Cardiac fibroblast (primary cell): ENCODE data around the gene PACSIN2.
"Not testable (repeated sequence)": the region's sequence is repeated elsewhere in the genome, so short reads cannot be mapped to it uniquely, and the experiment has no call there.

ENCODE experiments used
- DNase-seq, 2 donors: peaks; one replicate each; pipeline versions ENCODE4 v3.0.0 to v3.0.0-alpha.2; 2010; ENCODE audit warnings: low read depth in 2 of 2
- H3K4me3 ChIP-seq, 2 donors: replicated peaks in 1 of 2; 1 replicate in 1 of 2; 2 replicates in 1 of 2; pipeline ENCODE4 v1.5.1; 2011; ENCODE audit warnings: low read depth in 2 of 2, low read length in 2 of 2, mild to moderate bottlenecking in 2 of 2, moderate library complexity in 1 of 2
- TF ChIP-seq, protein P1 (sequence below): IDR thresholded peaks from one replicate; pipeline ENCODE4 v1.5.1; 2011; ENCODE audit warnings: low read depth, mild to moderate bottlenecking, low read length, inconsistent platforms

Gene PACSIN2

DNA sequence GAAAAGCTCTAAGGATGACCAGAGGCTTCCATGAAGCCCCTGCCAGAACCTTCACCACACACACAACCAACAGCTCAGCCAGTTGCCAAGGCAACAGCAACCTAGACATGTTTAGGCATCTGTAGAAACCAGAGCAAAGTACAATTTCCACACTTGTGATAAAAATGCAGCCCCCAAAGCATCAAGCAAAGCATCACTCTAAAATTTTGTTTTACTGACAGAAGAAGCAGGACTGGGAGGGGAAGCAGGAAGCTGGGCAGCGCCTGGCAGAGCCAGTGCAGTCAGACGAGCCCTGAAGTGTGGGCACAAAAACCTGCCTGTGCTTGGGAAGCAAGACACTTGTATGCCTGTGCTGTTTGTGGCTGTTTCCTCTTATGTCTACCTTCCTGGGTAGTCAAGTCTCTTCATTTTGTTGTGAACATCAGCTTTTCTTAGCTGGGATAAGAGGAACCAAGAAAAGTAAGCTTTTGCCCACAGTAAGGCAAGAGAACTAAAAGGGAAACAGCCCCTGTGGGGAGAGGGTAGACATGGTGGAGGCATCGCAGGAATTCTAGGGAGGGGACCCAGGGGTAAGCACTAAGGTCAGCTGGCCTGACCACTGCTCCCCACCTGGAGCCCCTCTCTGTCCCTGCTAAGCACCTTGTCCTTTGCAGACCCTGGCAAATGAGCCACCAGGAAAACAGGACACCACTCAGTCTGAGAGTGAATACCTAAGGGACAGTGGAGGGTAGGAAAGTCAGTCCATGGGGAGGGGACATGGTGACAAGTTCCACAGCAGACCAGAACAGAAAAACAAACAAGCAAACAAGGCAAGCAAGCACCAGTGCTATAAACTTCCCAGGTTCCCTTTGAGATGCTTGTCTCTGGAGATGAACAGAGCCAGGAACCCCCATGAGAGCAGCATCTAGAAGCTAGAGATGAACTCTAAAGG, 13.4 kb downstream of the PACSIN2 start:
- H3K4me3 ChIP-seq: no peak overlapping the region
- TF ChIP-seq, protein P1, sequence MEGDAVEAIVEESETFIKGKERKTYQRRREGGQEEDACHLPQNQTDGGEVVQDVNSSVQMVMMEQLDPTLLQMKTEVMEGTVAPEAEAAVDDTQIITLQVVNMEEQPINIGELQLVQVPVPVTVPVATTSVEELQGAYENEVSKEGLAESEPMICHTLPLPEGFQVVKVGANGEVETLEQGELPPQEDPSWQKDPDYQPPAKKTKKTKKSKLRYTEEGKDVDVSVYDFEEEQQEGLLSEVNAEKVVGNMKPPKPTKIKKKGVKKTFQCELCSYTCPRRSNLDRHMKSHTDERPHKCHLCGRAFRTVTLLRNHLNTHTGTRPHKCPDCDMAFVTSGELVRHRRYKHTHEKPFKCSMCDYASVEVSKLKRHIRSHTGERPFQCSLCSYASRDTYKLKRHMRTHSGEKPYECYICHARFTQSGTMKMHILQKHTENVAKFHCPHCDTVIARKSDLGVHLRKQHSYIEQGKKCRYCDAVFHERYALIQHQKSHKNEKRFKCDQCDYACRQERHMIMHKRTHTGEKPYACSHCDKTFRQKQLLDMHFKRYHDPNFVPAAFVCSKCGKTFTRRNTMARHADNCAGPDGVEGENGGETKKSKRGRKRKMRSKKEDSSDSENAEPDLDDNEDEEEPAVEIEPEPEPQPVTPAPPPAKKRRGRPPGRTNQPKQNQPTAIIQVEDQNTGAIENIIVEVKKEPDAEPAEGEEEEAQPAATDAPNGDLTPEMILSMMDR: no peak
- peak; percentile 37 to 73 for DNase-seq

DNA sequence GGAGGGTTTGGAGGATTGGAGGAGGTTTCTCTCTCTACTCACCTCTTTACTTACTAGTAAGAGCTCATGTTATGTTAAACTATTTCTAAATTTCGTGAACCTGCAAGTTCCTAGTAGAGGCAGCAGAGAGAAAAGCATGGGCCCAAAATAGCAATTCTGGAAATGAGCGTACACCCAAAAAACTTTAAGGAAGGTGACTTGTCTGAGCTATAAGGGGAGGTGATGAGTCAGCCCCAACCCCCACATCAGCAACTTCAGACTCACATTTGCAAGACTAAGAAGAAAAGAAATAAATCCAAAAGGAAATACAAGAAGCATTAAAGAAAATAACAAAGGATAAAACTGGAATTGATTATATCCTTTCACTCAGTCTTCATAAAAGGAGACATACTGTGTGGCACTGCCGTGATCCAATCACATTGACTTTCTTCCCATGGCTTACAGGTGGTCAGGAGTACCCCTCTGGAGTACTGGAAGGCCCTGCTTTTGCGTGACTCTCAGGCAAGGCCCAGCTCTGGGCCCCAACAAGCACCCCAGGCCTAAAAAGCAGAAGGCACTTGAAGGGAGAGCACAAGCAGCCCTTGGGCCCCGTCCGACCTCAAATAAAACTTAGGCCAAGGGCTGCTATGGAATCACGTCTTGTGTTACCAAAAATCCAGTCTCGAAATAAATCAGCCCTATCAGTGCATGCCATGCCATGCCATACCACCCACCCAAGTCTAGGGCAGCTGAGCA, 14.3 kb downstream of the PACSIN2 start:
- TF ChIP-seq, protein P1: no peak
- DNase-seq: peak; percentile 34 to 63
- H3K4me3 ChIP-seq: no peak overlapping the region

DNA sequence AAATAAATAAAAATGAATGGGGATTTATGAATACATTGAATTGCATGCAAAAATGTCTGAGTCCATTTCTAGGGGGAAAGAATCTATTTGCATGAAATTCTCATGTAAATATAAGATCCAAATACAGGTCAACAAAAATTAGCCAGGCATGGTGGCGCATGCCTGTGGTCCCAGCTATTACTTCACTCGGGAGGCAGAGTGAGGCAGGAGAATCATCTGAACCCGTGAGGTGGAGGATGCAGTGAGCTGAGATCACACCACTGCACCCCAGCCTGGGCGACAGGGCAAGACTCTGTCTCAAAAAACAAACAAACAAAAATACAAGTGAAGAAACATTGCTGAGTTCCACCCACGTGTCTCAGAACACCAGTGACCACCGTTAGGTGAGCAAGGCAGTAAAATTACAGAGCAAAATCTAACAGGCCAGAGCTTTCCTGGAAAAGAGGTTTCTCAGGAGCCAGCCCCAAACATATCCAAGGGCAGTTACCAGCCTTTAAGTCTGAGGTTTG, 17.3 kb downstream of the PACSIN2 start:
- TF ChIP-seq, protein P1: no peak
- DNase-seq: no peak
- no peak overlapping the region for H3K4me3 ChIP-seq

DNA sequence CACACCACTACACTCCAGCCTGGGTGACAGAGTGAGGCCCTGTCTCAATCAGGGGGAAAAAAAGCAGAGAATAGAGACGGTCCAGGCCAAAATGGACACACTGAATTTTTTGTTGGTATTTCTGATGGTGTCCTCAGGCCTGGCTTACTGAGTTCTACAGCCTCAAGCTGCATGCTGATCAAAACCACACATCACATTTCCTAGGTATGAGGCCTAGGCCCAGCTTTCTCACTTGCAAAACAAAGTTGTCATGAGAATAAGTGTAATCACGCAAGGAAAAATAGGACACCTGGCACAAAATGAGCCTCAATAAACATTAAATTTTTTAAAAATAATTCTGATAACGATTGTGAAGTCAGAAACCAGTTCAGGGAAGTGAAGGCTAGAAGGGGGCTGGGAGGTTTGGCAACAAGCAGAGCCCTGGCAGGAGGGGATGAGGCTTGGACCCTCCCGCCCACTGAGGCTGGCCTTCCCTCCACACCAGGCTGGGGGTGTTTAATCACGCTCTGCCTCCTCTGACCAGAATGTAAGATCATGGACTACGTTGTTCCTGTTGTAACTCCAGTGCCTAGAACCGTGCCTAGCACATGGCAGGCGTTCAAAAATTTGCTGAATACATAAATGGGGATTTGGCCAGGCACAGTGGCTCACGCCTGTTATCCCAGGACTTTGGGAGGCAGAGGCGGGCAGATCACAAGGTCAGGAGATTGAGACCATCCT, 18.1 kb downstream of the PACSIN2 start:
- no peak overlapping the region for H3K4me3 ChIP-seq
- TF ChIP-seq, protein P1: no peak
- peak in 1 of 2 donors; percentile 35 for DNase-seq

DNA sequence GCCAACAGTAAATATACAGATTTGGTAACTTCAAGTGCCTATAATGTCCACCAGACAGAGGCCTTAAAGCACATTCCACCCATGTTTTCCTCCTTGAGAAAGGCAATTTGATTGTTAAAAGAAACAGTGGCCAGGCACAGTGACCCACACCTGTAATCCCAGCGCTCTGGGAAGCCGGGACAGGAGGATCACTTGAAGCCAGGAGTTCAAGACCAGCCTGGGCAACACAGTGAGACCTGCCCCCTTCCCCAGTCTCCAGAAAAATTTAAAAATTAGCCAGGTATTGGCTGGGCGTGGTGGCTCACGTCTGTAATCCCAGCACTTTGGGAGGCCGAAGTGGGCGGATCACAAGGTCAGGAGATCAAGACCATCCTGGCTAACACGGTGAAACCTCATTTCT, 19.3 kb downstream of the PACSIN2 start:
- not testable (repeated sequence) for H3K4me3 ChIP-seq, DNase-seq

DNA sequence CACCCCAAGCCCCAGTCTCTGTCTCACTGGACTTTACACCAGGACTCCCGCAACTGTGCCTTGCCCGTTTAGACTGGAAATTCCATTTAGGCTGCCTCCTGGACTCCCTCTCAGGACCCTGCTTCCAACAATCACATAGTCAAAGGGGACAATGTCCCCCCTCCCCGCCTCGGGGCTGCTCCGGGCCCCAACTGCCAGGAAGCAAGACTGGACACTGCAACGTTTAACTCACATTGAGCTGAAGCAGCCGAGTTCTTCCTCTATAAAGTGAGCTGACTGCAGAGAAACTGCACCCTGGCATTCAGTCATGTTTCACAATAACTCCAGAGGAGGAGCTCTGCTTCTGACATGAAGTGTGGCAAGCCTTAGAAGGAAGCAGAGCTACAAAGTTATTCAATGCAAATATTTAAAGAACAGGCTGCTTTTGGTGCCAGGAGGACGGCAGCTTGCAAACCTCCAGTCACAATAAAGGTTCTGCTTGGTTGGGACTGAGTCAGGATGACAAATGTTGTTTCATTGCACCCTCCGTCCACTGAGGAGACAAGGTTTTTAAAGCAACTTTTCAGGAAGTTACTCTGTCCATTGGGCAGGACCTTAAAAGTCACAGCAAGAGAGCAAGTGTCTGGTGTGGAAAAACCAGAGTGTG, 19.9 kb downstream of the PACSIN2 start:
- TF ChIP-seq, protein P1: no peak
- peak; percentile 93 to 96 for DNase-seq
- H3K4me3 ChIP-seq: peak overlapping the region; percentile 3 to 49
